K562 (cell line): Measurements from ENCODE around the gene GTPBP1. TPM values are rescaled to one million over a fixed set of nuclear protein-coding genes. Genes with fewer than 3 reads are reported as not detected.

Experiments
- ATAC-seq: fragments of 200-7000 bp; cut with Tn5 transposase; 3 replicates; pipeline ENCODE4 v1.9.1; 2020; ENCODE audit warnings: moderate library complexity
- BruUV-seq: library from RNA; stranded (reverse); fragments of 400-500 nt; replicated peaks from 2 replicates; lab custom pipeline; 2021; lab: Mats Ljungman, UMichigan
- CTCF ChIA-PET: fragments of 300-600 bp; formaldehyde crosslinking; extraction: SDS; loops from one replicate; lab custom pipeline; 2021; ENCODE audit warnings: low intra/inter-chr PET ratio; lab: Yijun Ruan, JAX
- POLR2A ChIA-PET: fragments of 300-600, 350-650 bp; sonication (Branson Sonifier 250); formaldehyde crosslinking; extraction: SDS; loops from one replicate; lab custom pipeline; 2021; ENCODE audit warnings: antibody characterized with exemption, inconsistent platforms; lab: Yijun Ruan, JAX
- DNase-seq, 4 experiments: peaks; one replicate each; pipeline versions ENCODE4 v3.0.0 to v3.0.0-alpha.2; 2011 to 2018; ENCODE audit warnings: low spot score in 3 of 4, mixed read lengths in 3 of 4; ENCODE audit errors: extremely low read depth in 1 of 4
- FAIRE-seq: peaks from 2 replicates; lab custom pipeline; 2011; peaks lifted over from hg19 to GRCh38; lab: Jason Lieb, UNC
- H2AFZ ChIP-seq: 2 replicates; pipeline ENCODE4 v1.6.0; 2011; ENCODE audit warnings: low read depth, low read length, control low read depth, inconsistent platforms
- H3K27ac ChIP-seq: fragments of 200-600 bp; 3 replicates; pipeline ENCODE4 v1.8.0; 2011; ENCODE audit warnings: low read depth, mild to moderate bottlenecking, control low read depth, inconsistent platforms, low read length, moderate library complexity, mixed read lengths; ENCODE audit errors: extremely low read depth
- H3K27me3 ChIP-seq, 2 experiments: fragments of 300-600 bp in 1 of 2; 2 replicates in 1 of 2; 3 replicates in 1 of 2; pipeline versions ENCODE4 v1.6.0 to v1.8.0; 2011; ENCODE audit warnings: inconsistent platforms in 2 of 2, low read length in 2 of 2, mild to moderate bottlenecking in 1 of 2, mixed read lengths in 1 of 2, moderate library complexity in 1 of 2; ENCODE audit not compliant: control insufficient read depth in 2 of 2, insufficient read depth in 2 of 2
- H3K36me3 ChIP-seq: fragments of 300-600 bp; 3 replicates; pipeline ENCODE4 v1.8.0; 2011; ENCODE audit warnings: mild to moderate bottlenecking, low read length, inconsistent platforms; ENCODE audit not compliant: control insufficient read depth, insufficient read depth
- H3K4me1 ChIP-seq, 2 experiments: fragments of 200-600 bp in 1 of 2; replicated peaks in 1 of 2; 2 replicates in 1 of 2; 3 replicates in 1 of 2; pipeline versions ENCODE4 v1.5.1 to v1.8.0; 2011; ENCODE audit warnings: inconsistent platforms in 2 of 2, low read length in 2 of 2, mild to moderate bottlenecking in 1 of 2, mixed read lengths in 1 of 2, moderate library complexity in 1 of 2; ENCODE audit not compliant: control insufficient read depth in 2 of 2, insufficient read depth in 2 of 2
- H3K4me2 ChIP-seq: 2 replicates; pipeline ENCODE4 v1.6.1; 2011; ENCODE audit warnings: low read length, control low read depth, inconsistent platforms, mixed read lengths; ENCODE audit not compliant: insufficient read depth
- H3K4me3 ChIP-seq: fragments of 200-600 bp; sonication (generic), shearing (Covaris generic); 2 replicates; pipeline ENCODE4 v1.5.1; 2016; ENCODE audit warnings: control low read depth, inconsistent platforms
- H3K79me2 ChIP-seq: fragments of 200-600 bp; 3 replicates; pipeline ENCODE4 v1.8.0; 2011; ENCODE audit warnings: low read length, inconsistent platforms; ENCODE audit not compliant: control insufficient read depth, insufficient read depth
- H3K9ac ChIP-seq, 2 experiments: 2 replicates each; pipeline versions ENCODE4 v1.6.0 to v1.6.1; 2011; ENCODE audit warnings: low read depth in 2 of 2, low read length in 2 of 2, control low read depth in 1 of 2, inconsistent platforms in 1 of 2, mild to moderate bottlenecking in 1 of 2, mixed read lengths in 1 of 2; ENCODE audit not compliant: insufficient read depth in 1 of 2
- H3K9me1 ChIP-seq: one replicate; pipeline ENCODE4 v1.6.0; 2011; ENCODE audit warnings: inconsistent platforms, mild to moderate bottlenecking, low read length, moderate library complexity; ENCODE audit not compliant: control insufficient read depth, insufficient read depth
- H3K9me3 ChIP-seq: replicated peaks from 2 replicates; pipeline ENCODE4 v1.5.1; 2011; ENCODE audit warnings: low read depth, low read length, inconsistent platforms; ENCODE audit not compliant: control insufficient read depth, insufficient read depth
- H4K20me1 ChIP-seq: replicated peaks from 2 replicates; pipeline ENCODE4 v1.6.1; 2011; ENCODE audit warnings: low read length, inconsistent platforms, mixed read lengths; ENCODE audit not compliant: control insufficient read depth, insufficient read depth
- CBFA2T2 ChIP-seq: fragments of 450-650 bp; conservative IDR thresholded peaks from 2 replicates; pipeline ENCODE4 v1.6.1; 2017; ENCODE audit warnings: mild to moderate bottlenecking
- GTF2F1 ChIP-seq: IDR thresholded peaks from 2 replicates; pipeline ENCODE4 v1.6.1; 2011; ENCODE audit warnings: low read depth, low read length, improper control_type of control experiment
- HDAC8 ChIP-seq: fragments of 450-650 bp; IDR thresholded peaks from 2 replicates; pipeline ENCODE4 v1.6.1; 2016; ENCODE audit warnings: mild to moderate bottlenecking, missing genetic modification characterization, moderate library complexity, missing compliant biosample characterization
- JUN ChIP-seq, 2 experiments: sonication (generic) in 1 of 2; formaldehyde crosslinking in 1 of 2; IDR thresholded peaks; 2 replicates each; pipeline versions ENCODE4 v1.6.1 to v1.8.0; 2012 to 2022; ENCODE audit warnings: borderline replicate concordance in 2 of 2, mild to moderate bottlenecking in 2 of 2, improper control_type of control experiment in 1 of 2, low read depth in 1 of 2, low read length in 1 of 2, missing genetic modification reagents in 1 of 2
- MCM5 ChIP-seq: fragments of 450-650 bp; IDR thresholded peaks from 2 replicates; pipeline ENCODE4 v1.6.1; 2016; ENCODE audit warnings: low read depth
- POLR2A ChIP-seq: fragments of 450-650 bp; conservative IDR thresholded peaks from 2 replicates; pipeline ENCODE4 v1.6.1; 2016
- SMAD2 ChIP-seq: fragments of 150-350 bp; IDR thresholded peaks from 2 replicates; pipeline ENCODE4 v1.6.1; 2014; ENCODE audit warnings: low read depth, mild to moderate bottlenecking, low read length
- SMC3 ChIP-seq: conservative IDR thresholded peaks from 2 replicates; pipeline ENCODE4 v1.6.1; 2011; ENCODE audit warnings: low read depth, low read length, improper control_type of control experiment; ENCODE audit not compliant: insufficient read depth
- ZNF57 ChIP-seq: fragments of 450-650 bp; formaldehyde crosslinking; IDR thresholded peaks from 2 replicates; pipeline ENCODE4 v1.4.0; 2020; ENCODE audit warnings: mild to moderate bottlenecking, moderate library complexity
- WGBS: fragments of 100-300 bp; shearing (Covaris generic); methylation state at CpG from one replicate; pipeline ENCODE4 v1.1.6; 2016; ENCODE audit warnings: low coverage, mixed read lengths; ENCODE audit not compliant: insufficient coverage; ENCODE audit errors: missing lambda C conversion rate; 5-methylcytosine and 5-hydroxymethylcytosine counted together
- in situ Hi-C: fragments of 300-500 bp; cut with MboI; formaldehyde crosslinking; loops from 4 replicates; pipeline ENCODE4 v1.15.0; 2018; ENCODE audit warnings: inconsistent platforms, mixed read lengths
- intact Hi-C: fragments of 100-400 bp; cut with micrococcal nuclease; formaldehyde crosslinking; loops from 2 replicates; pipeline ENCODE4 v1.14.2; 2022
- polyA plus RNA-seq, 8 experiments: library from polyadenylated mRNA; depleted of rRNA in 4 of 8; stranded (reverse) in 5 of 8; unstranded in 3 of 8; fragments of >200 nt; fragmentation: Nextera tagmentation in 2 of 8; fragmentation: Illumina TruSeq in 1 of 8; extraction: Ambion mirVana in 2 of 8; extraction: Trizol in 1 of 8; gene quantifications; 2 replicates each; pipeline versions ENCODE4 v1.2.1 to v1.2.3, GENCODE V29; 2011 to 2014; ENCODE audit warnings: inconsistent platforms in 1 of 8, missing spikeins in 1 of 8
- total RNA-seq, 7 experiments: library from RNA; depleted of rRNA in 6 of 7; stranded (reverse); fragments of >200 nt in 6 of 7; fragmentation: Illumina TruSeq in 2 of 7; extraction: Trizol in 2 of 7; gene quantifications; 2 replicates each; pipeline versions ENCODE4 v1.2.1 to v1.2.3, GENCODE V29; 2011 to 2021; ENCODE audit warnings: low replicate concordance in 1 of 7
- TF ChIP-seq, protein P1 (sequence below): fragments of 250-450 bp; sonication (Bioruptor Pico); IDR thresholded peaks from 2 replicates; pipeline ENCODE4 v1.4.0; 2020; ENCODE audit warnings: borderline replicate concordance
- TF ChIP-seq, protein P2 (sequence below): fragments of 450-650 bp; formaldehyde crosslinking; IDR thresholded peaks from 2 replicates; pipeline ENCODE4 v1.4.0; 2020; ENCODE audit warnings: mild to moderate bottlenecking, moderate library complexity
- TF ChIP-seq, protein P3 (sequence below): sonication (generic); formaldehyde crosslinking; IDR thresholded peaks from 2 replicates; pipeline ENCODE4 v1.8.0; 2023; ENCODE audit warnings: mild to moderate bottlenecking, missing genetic modification reagents

Gene GTPBP1
- total and polyA plus RNA-seq, 9 of the 15 experiments (the other 6 are each of a cell fraction or from before 2014, with no cell fraction given), result 0.83 to 53.2 (median 23.3) TPM

DNA sequence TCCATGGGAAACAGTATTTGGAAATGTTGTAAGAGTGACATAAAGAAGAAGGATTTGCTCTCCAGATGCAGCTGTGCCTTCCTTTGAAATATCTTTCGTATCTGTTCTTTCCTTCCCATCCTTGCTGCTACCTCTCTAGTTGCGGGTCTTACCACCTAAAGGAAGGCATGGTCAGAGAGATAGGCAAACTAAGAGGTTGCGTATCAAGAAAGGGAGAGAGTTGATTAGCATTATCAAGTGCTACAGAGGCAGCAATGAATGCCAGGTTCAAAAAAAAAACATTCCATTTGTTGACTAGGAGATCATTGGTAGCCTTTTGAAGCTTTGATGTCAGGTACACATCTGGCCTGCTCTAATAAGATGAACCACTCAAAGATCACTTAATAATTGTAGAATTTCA lies 4.6 kb downstream of the GTPBP1 start (continued):
- TF ChIP-seq, protein P1, sequence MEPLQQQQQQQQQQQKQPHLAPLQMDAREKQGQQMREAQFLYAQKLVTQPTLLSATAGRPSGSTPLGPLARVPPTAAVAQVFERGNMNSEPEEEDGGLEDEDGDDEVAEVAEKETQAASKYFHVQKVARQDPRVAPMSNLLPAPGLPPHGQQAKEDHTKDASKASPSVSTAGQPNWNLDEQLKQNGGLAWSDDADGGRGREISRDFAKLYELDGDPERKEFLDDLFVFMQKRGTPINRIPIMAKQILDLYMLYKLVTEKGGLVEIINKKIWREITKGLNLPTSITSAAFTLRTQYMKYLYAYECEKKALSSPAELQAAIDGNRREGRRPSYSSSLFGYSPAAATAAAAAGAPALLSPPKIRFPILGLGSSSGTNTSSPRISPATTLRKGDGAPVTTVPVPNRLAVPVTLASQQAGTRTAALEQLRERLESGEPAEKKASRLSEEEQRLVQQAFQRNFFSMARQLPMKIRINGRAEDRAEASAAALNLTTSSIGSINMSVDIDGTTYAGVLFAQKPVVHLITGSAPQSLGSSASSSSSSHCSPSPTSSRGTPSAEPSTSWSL (CRISPR knock-in tag), result no peak
- TF ChIP-seq, protein P2, sequence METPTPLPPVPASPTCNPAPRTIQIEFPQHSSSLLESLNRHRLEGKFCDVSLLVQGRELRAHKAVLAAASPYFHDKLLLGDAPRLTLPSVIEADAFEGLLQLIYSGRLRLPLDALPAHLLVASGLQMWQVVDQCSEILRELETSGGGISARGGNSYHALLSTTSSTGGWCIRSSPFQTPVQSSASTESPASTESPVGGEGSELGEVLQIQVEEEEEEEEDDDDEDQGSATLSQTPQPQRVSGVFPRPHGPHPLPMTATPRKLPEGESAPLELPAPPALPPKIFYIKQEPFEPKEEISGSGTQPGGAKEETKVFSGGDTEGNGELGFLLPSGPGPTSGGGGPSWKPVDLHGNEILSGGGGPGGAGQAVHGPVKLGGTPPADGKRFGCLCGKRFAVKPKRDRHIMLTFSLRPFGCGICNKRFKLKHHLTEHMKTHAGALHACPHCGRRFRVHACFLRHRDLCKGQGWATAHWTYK, result no peak
- no peak for TF ChIP-seq SMAD2
- TF ChIP-seq HDAC8, result no peak
- TF ChIP-seq MCM5, result no peak
- TF ChIP-seq ZNF57 (CRISPR knock-in tag), result no peak
- peak; percentile 68 for TF ChIP-seq CBFA2T2

DNA sequence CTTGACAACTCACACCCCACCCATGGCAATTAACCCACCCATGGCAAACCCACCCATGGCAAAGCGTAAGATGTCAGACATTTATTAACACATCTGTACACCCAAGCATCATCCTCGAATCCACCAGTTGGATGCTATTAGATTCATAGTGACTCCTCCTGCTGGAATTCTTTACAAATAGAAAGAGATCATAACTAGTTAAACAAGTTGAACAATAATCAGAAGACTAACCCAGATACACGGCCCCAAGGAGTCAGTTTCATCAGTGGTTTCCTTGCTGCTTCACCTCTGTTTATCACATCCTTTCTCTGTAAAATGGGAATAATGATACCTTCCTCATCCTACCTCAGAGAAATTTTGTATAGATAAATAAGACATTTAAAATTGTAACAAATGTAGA lies 5.1 kb downstream of the GTPBP1 start:
- TF ChIP-seq, protein P3, sequence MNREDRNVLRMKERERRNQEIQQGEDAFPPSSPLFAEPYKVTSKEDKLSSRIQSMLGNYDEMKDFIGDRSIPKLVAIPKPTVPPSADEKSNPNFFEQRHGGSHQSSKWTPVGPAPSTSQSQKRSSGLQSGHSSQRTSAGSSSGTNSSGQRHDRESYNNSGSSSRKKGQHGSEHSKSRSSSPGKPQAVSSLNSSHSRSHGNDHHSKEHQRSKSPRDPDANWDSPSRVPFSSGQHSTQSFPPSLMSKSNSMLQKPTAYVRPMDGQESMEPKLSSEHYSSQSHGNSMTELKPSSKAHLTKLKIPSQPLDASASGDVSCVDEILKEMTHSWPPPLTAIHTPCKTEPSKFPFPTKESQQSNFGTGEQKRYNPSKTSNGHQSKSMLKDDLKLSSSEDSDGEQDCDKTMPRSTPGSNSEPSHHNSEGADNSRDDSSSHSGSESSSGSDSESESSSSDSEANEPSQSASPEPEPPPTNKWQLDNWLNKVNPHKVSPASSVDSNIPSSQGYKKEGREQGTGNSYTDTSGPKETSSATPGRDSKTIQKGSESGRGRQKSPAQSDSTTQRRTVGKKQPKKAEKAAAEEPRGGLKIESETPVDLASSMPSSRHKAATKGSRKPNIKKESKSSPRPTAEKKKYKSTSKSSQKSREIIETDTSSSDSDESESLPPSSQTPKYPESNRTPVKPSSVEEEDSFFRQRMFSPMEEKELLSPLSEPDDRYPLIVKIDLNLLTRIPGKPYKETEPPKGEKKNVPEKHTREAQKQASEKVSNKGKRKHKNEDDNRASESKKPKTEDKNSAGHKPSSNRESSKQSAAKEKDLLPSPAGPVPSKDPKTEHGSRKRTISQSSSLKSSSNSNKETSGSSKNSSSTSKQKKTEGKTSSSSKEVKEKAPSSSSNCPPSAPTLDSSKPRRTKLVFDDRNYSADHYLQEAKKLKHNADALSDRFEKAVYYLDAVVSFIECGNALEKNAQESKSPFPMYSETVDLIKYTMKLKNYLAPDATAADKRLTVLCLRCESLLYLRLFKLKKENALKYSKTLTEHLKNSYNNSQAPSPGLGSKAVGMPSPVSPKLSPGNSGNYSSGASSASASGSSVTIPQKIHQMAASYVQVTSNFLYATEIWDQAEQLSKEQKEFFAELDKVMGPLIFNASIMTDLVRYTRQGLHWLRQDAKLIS, result no peak
- TF ChIP-seq JUN (IDR thresholded peaks at IDR 0.05; ENCODE audit: borderline replicate concordance, low read depth, low read length), result no peak
- TF ChIP-seq JUN (CRISPR knock-in tag; IDR thresholded peaks at IDR 0.05; ENCODE audit: borderline replicate concordance), result no peak
- no peak for TF ChIP-seq GTF2F1
- TF ChIP-seq POLR2A, result no peak
- no peak for TF ChIP-seq SMC3
- ChIA-PET CTCF (no interaction called here), POLR2A (no interaction called here)
- intact Hi-C loops, result no loop called here
- DNase-seq (no peak), FAIRE-seq (no peak), ATAC-seq (no peak)
- BruUV-seq, result no TSS peak
- Histone ChIP-seq H3K79me2 (peaks cover 99% of the 10 kb centered on the region), H3K27ac (no peak overlapping the region), H3K9ac (no peak overlapping the region), H4K20me1 (peaks cover 52% of the 10 kb centered on the region), H3K4me1 (peaks cover 47 to 59% of the 10 kb centered on the region in 2 experiments; a peak in 4 of 5 replicates), H3K27me3 (no peaks in the 10 kb centered on the region), H3K9me1 (peaks cover 1% of the 10 kb centered on the region), H3K4me2 (0 out of 2 replicates have a peak overlapping the region, but pooled peaks have one; percentile 41), H3K9me3 (no peaks in the 10 kb centered on the region), H3K36me3 (peaks cover 50% of the 10 kb centered on the region; the same call in 2 of the 3 replicates), H2AFZ (no peak overlapping the region), H3K4me3 (no peak overlapping the region)
- in situ Hi-C loops, result no loop called here
- WGBS, result 85% methylated on average over 2 of the region's 3 CpGs
